IMR-90 (cell line): ENCODE measurements around the gene MDFIC2. TPM values are rescaled to one million over a fixed set of nuclear protein-coding genes. Genes with fewer than 3 reads are reported as not detected.

Experiments used
- ATAC-seq: fragments of 200-7000 bp; cut with Tn5 transposase; 2 replicates; pipeline ENCODE4 v1.9.1; 2020; ENCODE audit warnings: low read depth, mild to moderate bottlenecking, moderate library complexity
- BruUV-seq: library from RNA; stranded (reverse); fragments of 400-500 nt; replicated peaks from 2 replicates; lab custom pipeline; 2021; lab: Mats Ljungman, UMichigan
- CTCF ChIA-PET: fragments of 300-600 bp; formaldehyde crosslinking; extraction: SDS; loops from one replicate; lab custom pipeline; 2021; ENCODE audit warnings: antibody characterized with exemption; lab: Yijun Ruan, JAX
- POLR2A ChIA-PET: fragments of 300-600 bp; sonication (Branson Sonifier 250); formaldehyde crosslinking; loops from one replicate; lab custom pipeline; 2022; ENCODE audit warnings: antibody characterized with exemption; ENCODE audit not compliant: unreplicated experiment; lab: Charles Lee
- DNase-seq: peaks from one replicate; pipeline ENCODE4 v3.0.0; 2013
- H2AFZ ChIP-seq: replicated peaks from 2 replicates; pipeline ENCODE3; 2013; ENCODE audit warnings: low read length, mild to moderate bottlenecking; ENCODE audit not compliant: poor library complexity
- H2AK5ac ChIP-seq: 2 replicates; pipeline ENCODE4 v1.6.1; 2013; ENCODE audit warnings: low read depth, low read length, inconsistent platforms
- H2AK9ac ChIP-seq: replicated peaks from 2 replicates; pipeline ENCODE3; 2013; ENCODE audit warnings: mild to moderate bottlenecking, low read depth, low read length, moderate library complexity; ENCODE audit not compliant: poor library complexity
- H2BK120ac ChIP-seq: 2 replicates; pipeline ENCODE4 v1.6.1; 2013; ENCODE audit warnings: low read depth, low read length, inconsistent platforms
- H2BK15ac ChIP-seq: 3 replicates; pipeline ENCODE4 v1.6.1; 2013; ENCODE audit warnings: low read depth, low read length, inconsistent platforms
- H2BK20ac ChIP-seq: 2 replicates; pipeline ENCODE4 v1.6.1; 2013; ENCODE audit warnings: low read depth, mild to moderate bottlenecking, inconsistent platforms, low read length, moderate library complexity
- H2BK5ac ChIP-seq: 2 replicates; pipeline ENCODE4 v1.6.1; 2013; ENCODE audit warnings: mild to moderate bottlenecking, low read depth, low read length, inconsistent platforms; ENCODE audit not compliant: poor library complexity, severe bottlenecking
- H3K14ac ChIP-seq: replicated peaks from 2 replicates; pipeline ENCODE4 v1.6.1; 2013; ENCODE audit warnings: low read depth, low read length, inconsistent platforms
- H3K18ac ChIP-seq: 2 replicates; pipeline ENCODE4 v1.6.1; 2013; ENCODE audit warnings: low read depth, low read length, control low read depth
- H3K23ac ChIP-seq: 2 replicates; pipeline ENCODE4 v1.6.1; 2013; ENCODE audit warnings: low read depth, low read length, inconsistent platforms
- H3K27ac ChIP-seq: 2 replicates; pipeline ENCODE4 v1.5.1; 2013; ENCODE audit warnings: mild to moderate bottlenecking, control low read depth, low read length; ENCODE audit not compliant: insufficient read depth
- H3K27me3 ChIP-seq: 2 replicates; pipeline ENCODE4 v1.6.1; 2013; ENCODE audit warnings: low read length; ENCODE audit not compliant: control insufficient read depth, insufficient read depth
- H3K36me3 ChIP-seq: 2 replicates; pipeline ENCODE4 v1.6.1; 2013; ENCODE audit warnings: low read length, mixed read lengths; ENCODE audit not compliant: control insufficient read depth, insufficient read depth
- H3K4ac ChIP-seq: 2 replicates; pipeline ENCODE4 v1.6.1; 2013; ENCODE audit warnings: low read depth, low read length, inconsistent platforms
- H3K4me1 ChIP-seq: 2 replicates; pipeline ENCODE4 v1.6.1; 2013; ENCODE audit warnings: low read length, mixed read lengths; ENCODE audit not compliant: control insufficient read depth, insufficient read depth
- H3K4me2 ChIP-seq: 2 replicates; pipeline ENCODE4 v1.6.1; 2013; ENCODE audit warnings: low read depth, mild to moderate bottlenecking, control low read depth, low read length, moderate library complexity
- H3K4me3 ChIP-seq: 2 replicates; pipeline ENCODE4 v1.5.1; 2013; ENCODE audit warnings: low read depth, mild to moderate bottlenecking, control low read depth, low read length, moderate library complexity; ENCODE audit not compliant: insufficient read depth
- H3K56ac ChIP-seq: 2 replicates; pipeline ENCODE4 v1.6.1; 2013; ENCODE audit warnings: low read length, inconsistent platforms; ENCODE audit not compliant: insufficient read depth; ENCODE audit errors: extremely low read depth
- H3K79me1 ChIP-seq, 2 experiments: 2 replicates each; pipeline ENCODE4 v1.6.1; 2013; ENCODE audit warnings: low read length in 2 of 2, inconsistent platforms in 1 of 2, low read depth in 1 of 2
- H3K9ac ChIP-seq: 2 replicates; pipeline ENCODE4 v1.6.1; 2013; ENCODE audit warnings: low read depth, low read length, control low read depth
- H3K9me1 ChIP-seq: 2 replicates; pipeline ENCODE4 v1.6.1; 2013; ENCODE audit warnings: low read length, inconsistent platforms; ENCODE audit not compliant: insufficient read depth
- H3K9me3 ChIP-seq: 2 replicates; pipeline ENCODE4 v1.6.1; 2013; ENCODE audit warnings: low read length; ENCODE audit not compliant: control insufficient read depth, insufficient read depth
- H4K20me1 ChIP-seq: 2 replicates; pipeline ENCODE4 v1.6.1; 2013; ENCODE audit warnings: low read length, inconsistent platforms; ENCODE audit not compliant: insufficient read depth
- H4K5ac ChIP-seq: 2 replicates; pipeline ENCODE4 v1.6.1; 2013; ENCODE audit warnings: mild to moderate bottlenecking, low read depth, low read length, control low read depth
- H4K8ac ChIP-seq, 2 experiments: 2 replicates each; pipeline ENCODE4 v1.6.1; 2013; ENCODE audit warnings: low read depth in 2 of 2, low read length in 2 of 2, control low read depth in 1 of 2, inconsistent platforms in 1 of 2
- H4K91ac ChIP-seq: 2 replicates; pipeline ENCODE4 v1.6.1; 2013; ENCODE audit warnings: low read depth, low read length, inconsistent platforms; ENCODE audit not compliant: insufficient read depth
- CEBPB ChIP-seq: IDR thresholded peaks from 2 replicates; pipeline ENCODE4 v1.6.1; 2012; ENCODE audit warnings: low read depth, low read length, improper control_type of control experiment
- NFE2L2 ChIP-seq: fragments of 150-350 bp; IDR thresholded peaks from 2 replicates; pipeline ENCODE4 v1.6.1; 2016; ENCODE audit warnings: low read depth, mild to moderate bottlenecking, low read length
- RFX5 ChIP-seq: IDR thresholded peaks from 2 replicates; pipeline ENCODE4 v1.8.0; 2012; ENCODE audit warnings: low read depth, mild to moderate bottlenecking, low read length, moderate library complexity
- WGBS, 2 experiments: methylation state at CpG; one replicate each; pipeline versions ENCODE4 v1.1.5 to v1.1.7; 2013; ENCODE audit warnings: missing lambda C conversion rate in 2 of 2; ENCODE audit not compliant: insufficient read length in 1 of 2; ENCODE audit errors: extremely low coverage in 2 of 2; 5-methylcytosine and 5-hydroxymethylcytosine counted together
- dilution Hi-C: fragments of 300-500 bp; cut with HindIII; formaldehyde crosslinking; loops from one replicate; pipeline ENCODE4 v1.14.3; 2018; ENCODE audit warnings: low sequenced_read_pairs; ENCODE audit not compliant: unreplicated experiment
- in situ Hi-C: fragments of 300-500 bp; cut with MboI; formaldehyde crosslinking; loops from 3 replicates; pipeline ENCODE4 v1.14.3; 2019; ENCODE audit warnings: low sequenced_read_pairs, inconsistent platforms, mixed read lengths
- intact Hi-C: fragments of 100-400 bp; cut with micrococcal nuclease; formaldehyde crosslinking; loops from 2 replicates; pipeline ENCODE4 v1.10.0; 2022
- polyA plus RNA-seq, 3 experiments: library from polyadenylated mRNA; depleted of rRNA; stranded (reverse); fragments of >200 nt; gene quantifications; 2 replicates each; pipeline ENCODE4 v1.2.3, GENCODE V29; 2012; ENCODE audit warnings: low replicate concordance in 1 of 3
- total RNA-seq: library from RNA; depleted of rRNA; stranded (reverse); fragments of >200 nt; gene quantifications from 2 replicates; pipeline ENCODE4 v1.2.3, GENCODE V29; 2012
- TF ChIP-seq, protein P1 (sequence below): fragments of 150-350 bp; IDR thresholded peaks from 2 replicates; pipeline ENCODE4 v1.6.1; 2017; ENCODE audit warnings: mild to moderate bottlenecking, antibody characterized with exemption, low read length, low read depth

MDFIC2 gene
- total and polyA plus RNA-seq, 2 of the 4 experiments (the other 2 are of a cell fraction): not detected

GRCh38 chr3:70185661-70186060 is 126.8 kb downstream of the MDFIC2 start:
- Histone ChIP-seq H2AK9ac (no peak overlapping the region), H3K18ac (no peak overlapping the region), H2AFZ (no peak overlapping the region), H3K27ac (no peak overlapping the region), H2AK5ac (no peak overlapping the region), H3K27me3 (peaks cover 4% of the 10 kb centered on the region), H3K56ac (no peak overlapping the region), H3K4me1 (no peaks in the 10 kb centered on the region), H3K9ac (no peak overlapping the region), H3K9me1 (no peaks in the 10 kb centered on the region), H4K91ac (no peak overlapping the region), H2BK20ac (no peak overlapping the region), H2BK120ac (no peak overlapping the region), H4K8ac (no peak overlapping the region), H3K4me2 (no peak overlapping the region), H3K14ac (no peak overlapping the region), H4K20me1 (no peaks in the 10 kb centered on the region), H3K4me3 (no peak overlapping the region), H3K79me1 (no peaks in the 10 kb centered on the region), H4K5ac (no peak overlapping the region), H2BK15ac (no peak overlapping the region), H3K23ac (no peak overlapping the region), H2BK5ac (no peak overlapping the region), H3K4ac (no peak overlapping the region), H3K36me3 (no peaks in the 10 kb centered on the region), H3K9me3 (no peaks in the 10 kb centered on the region)
- CTCF ChIA-PET: no interaction called here
- POLR2A ChIA-PET: no interaction called here
- TF ChIP-seq NFE2L2: no peak
- TF ChIP-seq RFX5: no peak
- TF ChIP-seq, protein P1, sequence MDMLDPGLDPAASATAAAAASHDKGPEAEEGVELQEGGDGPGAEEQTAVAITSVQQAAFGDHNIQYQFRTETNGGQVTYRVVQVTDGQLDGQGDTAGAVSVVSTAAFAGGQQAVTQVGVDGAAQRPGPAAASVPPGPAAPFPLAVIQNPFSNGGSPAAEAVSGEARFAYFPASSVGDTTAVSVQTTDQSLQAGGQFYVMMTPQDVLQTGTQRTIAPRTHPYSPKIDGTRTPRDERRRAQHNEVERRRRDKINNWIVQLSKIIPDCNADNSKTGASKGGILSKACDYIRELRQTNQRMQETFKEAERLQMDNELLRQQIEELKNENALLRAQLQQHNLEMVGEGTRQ: no peak
- no peak for TF ChIP-seq CEBPB
- intact Hi-C loops (no loop called here), in situ Hi-C loops (no loop called here), dilution Hi-C loops (no loop called here)
- BruUV-seq: no TSS peak
- no CpG with 5 or more reads among the region's 1 CpG for WGBS, 2 experiments
- DNase-seq (no peak), ATAC-seq (no peak)
